OCI-LY7 (cell line): Measurements from ENCODE around the gene SMAD6. TPM values are rescaled to one million over a fixed set of nuclear protein-coding genes. Genes with fewer than 3 reads are reported as not detected.

ENCODE experiments used
- BruUV-seq: library from RNA; stranded (reverse); fragments of 400-500 nt; replicated peaks from 2 replicates; lab custom pipeline; 2021; lab: Mats Ljungman, UMichigan
- CTCF ChIA-PET: fragments of 300-600 bp; sonication (Branson Sonifier 250); formaldehyde crosslinking; loops from one replicate; lab custom pipeline; 2022; ENCODE audit warnings: antibody characterized with exemption; ENCODE audit not compliant: unreplicated experiment; lab: Charles Lee
- POLR2A ChIA-PET: fragments of 300-600 bp; sonication (Branson Sonifier 250); formaldehyde crosslinking; loops from one replicate; lab custom pipeline; 2022; ENCODE audit warnings: antibody characterized with exemption; lab: Charles Lee
- DNase-seq: peaks from one replicate; pipeline ENCODE4 v3.0.0-alpha.2; 2015; ENCODE audit warnings: low spot score
- H2AFZ ChIP-seq: fragments of 200-600 bp; sonication (generic), shearing (Covaris generic); 2 replicates; pipeline ENCODE4 v1.6.1; 2014; ENCODE audit warnings: mild to moderate bottlenecking, antibody characterized with exemption, low read length, moderate library complexity
- H3K27ac ChIP-seq: fragments of 200-600 bp; sonication (generic); 2 replicates; pipeline ENCODE4 v1.5.1; 2014; ENCODE audit warnings: mixed run types, low read depth, mild to moderate bottlenecking, moderate library complexity, low read length, inconsistent platforms; ENCODE audit not compliant: poor library complexity, severe bottlenecking
- H3K36me3 ChIP-seq: fragments of 200-600 bp; sonication (generic); 2 replicates; pipeline ENCODE4 v1.6.1; 2014; ENCODE audit warnings: mild to moderate bottlenecking, antibody characterized with exemption, low read length, moderate library complexity, mixed read lengths; ENCODE audit not compliant: insufficient read depth
- H3K4me1 ChIP-seq: fragments of 200-600 bp; sonication (generic); 2 replicates; pipeline ENCODE4 v1.5.1; 2014; ENCODE audit warnings: mild to moderate bottlenecking, low read length; ENCODE audit not compliant: insufficient read depth, poor library complexity, severe bottlenecking
- H3K4me2 ChIP-seq: fragments of 200-600 bp; sonication (generic); 2 replicates; pipeline ENCODE4 v1.6.1; 2014; ENCODE audit warnings: mild to moderate bottlenecking, low read length
- H3K4me3 ChIP-seq: fragments of 200-600 bp; sonication (generic); 2 replicates; pipeline ENCODE4 v1.5.1; 2014; ENCODE audit warnings: mild to moderate bottlenecking, low read depth, low read length; ENCODE audit not compliant: poor library complexity, severe bottlenecking
- H3K79me2 ChIP-seq: fragments of 200-600 bp; sonication (generic); 2 replicates; pipeline ENCODE4 v1.6.1; 2016; ENCODE audit warnings: low read depth, mild to moderate bottlenecking, low read length, moderate library complexity, mixed read lengths; ENCODE audit not compliant: insufficient read depth
- H3K9me2 ChIP-seq: fragments of 200-600 bp; sonication (generic); 2 replicates; pipeline ENCODE4 v1.6.1; 2016; ENCODE audit warnings: mild to moderate bottlenecking, low read length, mixed read lengths; ENCODE audit not compliant: insufficient read depth
- H3K9me3 ChIP-seq: fragments of 200-600 bp; sonication (generic); 2 replicates; pipeline ENCODE4 v1.6.1; 2014; ENCODE audit warnings: mild to moderate bottlenecking, mixed run types, low read length, mixed read lengths
- H4K20me1 ChIP-seq: fragments of 200-600 bp; sonication (generic); 2 replicates; pipeline ENCODE4 v1.6.1; 2014; ENCODE audit warnings: mild to moderate bottlenecking, antibody characterized with exemption, low read length, moderate library complexity, mixed read lengths; ENCODE audit not compliant: insufficient read depth
- EZH2phosphoT487 ChIP-seq: fragments of 200-600 bp; sonication (generic); IDR thresholded peaks from 2 replicates; pipeline ENCODE4 v1.6.1; 2018; ENCODE audit warnings: low read depth, borderline replicate concordance, mild to moderate bottlenecking, mixed run types, antibody characterized with exemption, low read length, moderate library complexity, mixed read lengths
- intact Hi-C: fragments of 100-400 bp; cut with micrococcal nuclease; formaldehyde crosslinking; loops from one replicate; pipeline ENCODE4 v1.10.0; 2022; ENCODE audit not compliant: unreplicated experiment
- total RNA-seq, 2 experiments: library from RNA; depleted of rRNA in 1 of 2; stranded (reverse); fragments of >200 nt in 1 of 2; shearing (Covaris generic) in 1 of 2; gene quantifications; 2 replicates each; pipeline ENCODE4 v1.2.3, GENCODE V29; 2014 to 2022
- TF ChIP-seq, protein P1 (sequence below): fragments of 200-600 bp; sonication (generic); conservative IDR thresholded peaks from 2 replicates; pipeline ENCODE4 v1.5.1; 2014; ENCODE audit warnings: mild to moderate bottlenecking, antibody characterized with exemption, low read length, moderate library complexity, mixed read lengths

Gene SMAD6
- total RNA-seq, 2 experiments from 2014 or later: 14.6 to 16.1 TPM

DNA sequence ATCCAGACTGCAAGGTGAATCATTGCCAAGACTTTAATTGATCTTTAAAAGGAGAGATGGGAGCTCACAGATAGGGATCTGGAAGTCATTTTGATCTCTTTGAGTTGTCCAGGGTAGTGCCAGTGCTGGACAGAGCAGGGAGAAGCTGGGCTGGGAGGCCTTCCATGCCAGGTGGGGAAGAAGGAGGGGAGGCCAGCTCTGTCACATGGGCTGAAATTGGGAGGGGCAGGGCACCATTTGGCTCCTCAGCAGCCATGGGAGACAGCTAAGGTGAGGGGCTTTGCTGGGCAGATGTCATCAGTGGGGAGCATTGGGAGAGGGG lies 23.4 kb downstream of the SMAD6 start:
- POLR2A ChIA-PET: interaction anchor here (0.8 kb wide), 1 partner anchor 11 kb away, joined by 4 read pairs; no protein-coding TSS in a partner anchor
- Histone ChIP-seq H4K20me1 (peaks cover 7% of the 10 kb centered on the region; the same call in 1 of the 2 replicates), H3K36me3 (peaks cover 3% of the 10 kb centered on the region; the same call in 1 of the 2 replicates), H2AFZ (no peak overlapping the region), H3K9me2 (no peaks in the 10 kb centered on the region), H3K27ac (no peak overlapping the region), H3K79me2 (no peaks in the 10 kb centered on the region), H3K4me3 (no peak overlapping the region), H3K9me3 (no peaks in the 10 kb centered on the region), H3K4me2 (no peak overlapping the region), H3K4me1 (no peaks in the 10 kb centered on the region)
- no peak for TF ChIP-seq EZH2phosphoT487
- TF ChIP-seq, protein P1, sequence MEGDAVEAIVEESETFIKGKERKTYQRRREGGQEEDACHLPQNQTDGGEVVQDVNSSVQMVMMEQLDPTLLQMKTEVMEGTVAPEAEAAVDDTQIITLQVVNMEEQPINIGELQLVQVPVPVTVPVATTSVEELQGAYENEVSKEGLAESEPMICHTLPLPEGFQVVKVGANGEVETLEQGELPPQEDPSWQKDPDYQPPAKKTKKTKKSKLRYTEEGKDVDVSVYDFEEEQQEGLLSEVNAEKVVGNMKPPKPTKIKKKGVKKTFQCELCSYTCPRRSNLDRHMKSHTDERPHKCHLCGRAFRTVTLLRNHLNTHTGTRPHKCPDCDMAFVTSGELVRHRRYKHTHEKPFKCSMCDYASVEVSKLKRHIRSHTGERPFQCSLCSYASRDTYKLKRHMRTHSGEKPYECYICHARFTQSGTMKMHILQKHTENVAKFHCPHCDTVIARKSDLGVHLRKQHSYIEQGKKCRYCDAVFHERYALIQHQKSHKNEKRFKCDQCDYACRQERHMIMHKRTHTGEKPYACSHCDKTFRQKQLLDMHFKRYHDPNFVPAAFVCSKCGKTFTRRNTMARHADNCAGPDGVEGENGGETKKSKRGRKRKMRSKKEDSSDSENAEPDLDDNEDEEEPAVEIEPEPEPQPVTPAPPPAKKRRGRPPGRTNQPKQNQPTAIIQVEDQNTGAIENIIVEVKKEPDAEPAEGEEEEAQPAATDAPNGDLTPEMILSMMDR: no peak
- CTCF ChIA-PET: interaction anchor here (1.0 kb wide), 1 partner anchor 14 kb away, joined by 4 read pairs; no protein-coding TSS in a partner anchor
- intact Hi-C loops: no loop called here
- DNase-seq: no peak
- no TSS peak for BruUV-seq

DNA sequence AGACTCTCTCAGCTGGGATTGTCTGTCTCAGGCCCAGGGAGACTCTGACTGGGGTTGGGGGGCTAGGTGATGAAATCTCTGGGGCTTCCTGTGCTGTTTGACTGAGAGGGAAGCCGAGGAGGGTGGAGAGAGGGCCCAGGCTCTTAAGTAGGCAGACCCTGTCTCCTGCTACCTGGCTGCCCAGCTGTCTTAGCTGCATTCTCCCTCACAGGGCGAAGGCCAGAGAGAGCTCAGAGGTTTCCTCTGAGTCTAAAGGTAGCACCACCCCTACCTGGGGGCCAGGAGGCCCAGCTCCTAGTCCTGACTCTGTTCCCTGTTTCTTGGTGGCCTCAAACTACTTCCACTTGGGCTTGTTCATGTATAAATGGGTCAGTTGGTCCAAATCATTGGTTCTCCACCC lies 24.4 kb downstream of the SMAD6 start:
- Histone ChIP-seq H3K9me3 (no peaks in the 10 kb centered on the region), H3K4me1 (no peaks in the 10 kb centered on the region), H3K27ac (no peak overlapping the region), H4K20me1 (peaks cover 7% of the 10 kb centered on the region; the same call in 1 of the 2 replicates), H3K79me2 (no peaks in the 10 kb centered on the region), H3K4me2 (no peak overlapping the region), H3K9me2 (no peaks in the 10 kb centered on the region), H2AFZ (no peak overlapping the region), H3K4me3 (no peak overlapping the region), H3K36me3 (peaks cover 3% of the 10 kb centered on the region; the same call in 1 of the 2 replicates)
- ChIA-PET CTCF (no interaction called here), POLR2A (no interaction called here)
- intact Hi-C loops: no loop called here
- TF ChIP-seq, protein P1: no peak
- TF ChIP-seq EZH2phosphoT487: no peak
- no TSS peak for BruUV-seq
- no peak for DNase-seq

GRCh38 chr15:66729331-66729951 lies 27.4 kb downstream of the SMAD6 start:
- H2AFZ ChIP-seq: no peak overlapping the region
- no peaks in the 10 kb centered on the region; the same call in 1 of the 2 replicates for H4K20me1 ChIP-seq
- no TSS peak for BruUV-seq
- no peak overlapping the region for H3K4me2 ChIP-seq
- ChIA-PET POLR2A (no interaction called here), CTCF (no interaction called here)
- no peaks in the 10 kb centered on the region for H3K4me1 ChIP-seq
- no peaks in the 10 kb centered on the region for H3K9me3 ChIP-seq
- intact Hi-C loops: no loop called here
- no peaks in the 10 kb centered on the region for H3K9me2 ChIP-seq
- no peak for DNase-seq
- no peak overlapping the region for H3K27ac ChIP-seq
- no peaks in the 10 kb centered on the region for H3K79me2 ChIP-seq
- H3K4me3 ChIP-seq: no peak overlapping the region
- peaks cover 3% of the 10 kb centered on the region; the same call in 1 of the 2 replicates for H3K36me3 ChIP-seq
- no peak for TF ChIP-seq EZH2phosphoT487
- TF ChIP-seq, protein P1: no peak
